PC-9 (cell line): ENCODE measurements around the gene INKA2.

Experiments used
- EZH2 ChIP-seq: fragments of 200-600 bp; sonication (generic); IDR thresholded peaks from 2 replicates; pipeline ENCODE4 v1.8.0; 2017; ENCODE audit warnings: antibody characterized with exemption, low read depth
- TF ChIP-seq, protein P1 (sequence below): fragments of 200-600 bp; sonication (generic); conservative IDR thresholded peaks from 2 replicates; pipeline ENCODE4 v1.6.1; 2017; ENCODE audit warnings: mixed run types, antibody characterized with exemption, mild to moderate bottlenecking, moderate library complexity

DNA sequence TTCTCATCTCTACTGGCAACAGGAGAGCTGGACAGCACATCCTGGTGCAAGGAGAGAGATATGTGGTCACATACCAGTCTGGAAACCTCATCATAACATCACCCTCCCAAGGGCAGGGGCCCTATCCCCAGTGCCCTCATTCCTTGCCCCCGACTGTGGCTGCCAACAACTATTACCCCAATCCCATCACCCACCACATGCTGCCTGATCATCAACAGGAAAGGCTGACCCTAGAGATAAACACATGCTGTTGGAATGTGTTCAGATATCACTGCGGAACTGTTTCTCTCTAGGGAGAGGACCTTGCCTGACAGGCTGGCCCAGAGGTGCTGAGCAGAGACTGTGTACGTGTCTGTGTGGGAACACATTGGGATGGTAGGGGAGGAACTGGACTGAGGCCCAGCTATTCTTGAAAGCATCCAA lies 4.5 kb upstream of the INKA2 start:
- TF ChIP-seq, protein P1, sequence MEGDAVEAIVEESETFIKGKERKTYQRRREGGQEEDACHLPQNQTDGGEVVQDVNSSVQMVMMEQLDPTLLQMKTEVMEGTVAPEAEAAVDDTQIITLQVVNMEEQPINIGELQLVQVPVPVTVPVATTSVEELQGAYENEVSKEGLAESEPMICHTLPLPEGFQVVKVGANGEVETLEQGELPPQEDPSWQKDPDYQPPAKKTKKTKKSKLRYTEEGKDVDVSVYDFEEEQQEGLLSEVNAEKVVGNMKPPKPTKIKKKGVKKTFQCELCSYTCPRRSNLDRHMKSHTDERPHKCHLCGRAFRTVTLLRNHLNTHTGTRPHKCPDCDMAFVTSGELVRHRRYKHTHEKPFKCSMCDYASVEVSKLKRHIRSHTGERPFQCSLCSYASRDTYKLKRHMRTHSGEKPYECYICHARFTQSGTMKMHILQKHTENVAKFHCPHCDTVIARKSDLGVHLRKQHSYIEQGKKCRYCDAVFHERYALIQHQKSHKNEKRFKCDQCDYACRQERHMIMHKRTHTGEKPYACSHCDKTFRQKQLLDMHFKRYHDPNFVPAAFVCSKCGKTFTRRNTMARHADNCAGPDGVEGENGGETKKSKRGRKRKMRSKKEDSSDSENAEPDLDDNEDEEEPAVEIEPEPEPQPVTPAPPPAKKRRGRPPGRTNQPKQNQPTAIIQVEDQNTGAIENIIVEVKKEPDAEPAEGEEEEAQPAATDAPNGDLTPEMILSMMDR = no peak
- no peak for TF ChIP-seq EZH2
